Neuronal stem cell (in vitro differentiated cells): ENCODE data around the gene DDX5.

Experiments
- DNase-seq: peaks from one replicate; pipeline ENCODE4 v3.0.0-alpha.2; 2013; ENCODE audit warnings: low spot score
- H2AFZ ChIP-seq: one replicate; pipeline ENCODE4 v1.6.1; 2013; ENCODE audit warnings: mild to moderate bottlenecking, low read length, inconsistent platforms
- H2AK5ac ChIP-seq: 2 replicates; pipeline ENCODE4 v1.6.1; 2013; ENCODE audit warnings: low read depth, mild to moderate bottlenecking, inconsistent platforms, low read length, moderate library complexity, mixed read lengths
- H2BK120ac ChIP-seq: 2 replicates; pipeline ENCODE4 v1.6.1; 2013; ENCODE audit warnings: low read depth, mild to moderate bottlenecking, inconsistent platforms, low read length, moderate library complexity, mixed read lengths
- H2BK12ac ChIP-seq: one replicate; pipeline ENCODE4 v1.6.1; 2013; ENCODE audit warnings: low read length, inconsistent platforms
- H2BK15ac ChIP-seq: 2 replicates; pipeline ENCODE4 v1.6.1; 2013; ENCODE audit warnings: mild to moderate bottlenecking, low read length, inconsistent platforms, mixed read lengths
- H2BK5ac ChIP-seq: one replicate; pipeline ENCODE4 v1.6.1; 2013; ENCODE audit warnings: inconsistent platforms, mild to moderate bottlenecking, low read length, moderate library complexity
- H3K14ac ChIP-seq: one replicate; pipeline ENCODE4 v1.6.1; 2013; ENCODE audit warnings: low read length, inconsistent platforms
- H3K18ac ChIP-seq: 2 replicates; pipeline ENCODE4 v1.6.1; 2013; ENCODE audit warnings: low read length, inconsistent platforms
- H3K23ac ChIP-seq: 2 replicates; pipeline ENCODE4 v1.6.1; 2013; ENCODE audit warnings: low read depth, mild to moderate bottlenecking, mixed read lengths, low read length, inconsistent platforms; ENCODE audit not compliant: poor library complexity
- H3K27ac ChIP-seq: replicated peaks from 3 replicates; pipeline ENCODE4 v1.5.1; 2013; ENCODE audit warnings: low read length, inconsistent platforms
- H3K27me3 ChIP-seq, 3 experiments: 2 replicates each; pipeline ENCODE4 v1.6.1; 2013; ENCODE audit warnings: low read length in 3 of 3, mild to moderate bottlenecking in 2 of 3, inconsistent platforms in 1 of 3, low read depth in 1 of 3, mixed read lengths in 1 of 3, moderate library complexity in 1 of 3; ENCODE audit not compliant: control insufficient read depth in 3 of 3, insufficient read depth in 3 of 3
- H3K36me3 ChIP-seq, 2 donors: replicated peaks in 1 of 2; 2 replicates each; pipeline ENCODE4 v1.6.1; 2013; ENCODE audit warnings: low read length in 2 of 2; ENCODE audit not compliant: control insufficient read depth in 2 of 2, insufficient read depth in 2 of 2
- H3K4ac ChIP-seq: 2 replicates; pipeline ENCODE4 v1.6.1; 2013; ENCODE audit warnings: inconsistent platforms, mild to moderate bottlenecking, low read length, moderate library complexity
- H3K4me1 ChIP-seq, 2 donors: 1 replicate in 1 of 2; 2 replicates in 1 of 2; pipeline ENCODE4 v1.6.1; 2013; ENCODE audit warnings: low read length in 2 of 2, low read depth in 1 of 2; ENCODE audit not compliant: control insufficient read depth in 2 of 2, insufficient read depth in 1 of 2
- H3K4me2 ChIP-seq: one replicate; pipeline ENCODE4 v1.6.1; 2013; ENCODE audit warnings: mild to moderate bottlenecking, low read length, inconsistent platforms; ENCODE audit not compliant: insufficient read depth, poor library complexity, severe bottlenecking
- H3K4me3 ChIP-seq, 2 donors: 2 replicates each; pipeline ENCODE4 v1.5.1; 2013; ENCODE audit warnings: low read length in 2 of 2, mild to moderate bottlenecking in 2 of 2, inconsistent platforms in 1 of 2, moderate library complexity in 1 of 2
- H3K79me1 ChIP-seq: one replicate; pipeline ENCODE4 v1.6.1; 2013; ENCODE audit warnings: low read depth, mild to moderate bottlenecking, inconsistent platforms, low read length, moderate library complexity
- H3K9ac ChIP-seq: one replicate; pipeline ENCODE4 v1.6.1; 2013; ENCODE audit warnings: mild to moderate bottlenecking, low read depth, low read length, inconsistent platforms; ENCODE audit not compliant: poor library complexity
- H3K9me3 ChIP-seq, 2 donors: replicated peaks in 1 of 2; 2 replicates each; pipeline versions ENCODE3 to v1.6.1; 2013; ENCODE audit warnings: low read length in 2 of 2, mild to moderate bottlenecking in 2 of 2, inconsistent platforms in 1 of 2, low read depth in 1 of 2, mixed read lengths in 1 of 2, moderate library complexity in 1 of 2; ENCODE audit not compliant: control insufficient read depth in 2 of 2, insufficient read depth in 1 of 2
- H4K8ac ChIP-seq: one replicate; pipeline ENCODE4 v1.6.1; 2013; ENCODE audit warnings: low read depth, mild to moderate bottlenecking, inconsistent platforms, low read length, moderate library complexity
- H4K91ac ChIP-seq: one replicate; pipeline ENCODE4 v1.6.1; 2013; ENCODE audit warnings: low read length, low read depth, mild to moderate bottlenecking, inconsistent platforms; ENCODE audit not compliant: poor library complexity
- WGBS, 2 donors: extraction: QIAGEN DNeasy Blood & Tissue Kit; methylation state at CpG; one replicate each; pipeline ENCODE4 v1.1.7; 2013; ENCODE audit warnings: missing lambda C conversion rate in 2 of 2, mixed read lengths in 1 of 2; ENCODE audit not compliant: insufficient read length in 2 of 2, insufficient replicate concordance in 1 of 2; ENCODE audit errors: extremely low coverage in 2 of 2; 5-methylcytosine and 5-hydroxymethylcytosine counted together

The DDX5 gene

DNA sequence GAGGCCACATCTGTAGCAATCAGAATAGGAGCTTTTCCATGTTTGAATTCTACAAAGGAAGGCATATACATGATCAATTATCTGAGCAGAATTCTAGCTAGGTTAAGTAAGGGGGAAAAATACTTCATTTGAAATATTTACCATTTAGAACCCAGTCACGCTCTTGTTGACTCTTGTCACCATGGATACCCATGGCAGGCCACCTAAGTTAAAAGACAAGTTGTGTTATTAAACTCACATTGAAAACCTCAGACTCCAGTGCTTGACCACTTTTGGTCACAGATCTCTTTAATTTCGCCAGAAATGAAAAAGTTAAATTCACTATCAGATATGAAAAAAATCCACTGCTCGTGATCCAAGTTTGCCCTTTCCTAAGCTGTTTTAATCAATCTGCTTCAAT lies 4.1 kb downstream of the DDX5 start:
- Histone ChIP-seq H3K9me3 (no peaks in the 10 kb centered on the region), H3K4me3 (no peak overlapping the region)

DNA sequence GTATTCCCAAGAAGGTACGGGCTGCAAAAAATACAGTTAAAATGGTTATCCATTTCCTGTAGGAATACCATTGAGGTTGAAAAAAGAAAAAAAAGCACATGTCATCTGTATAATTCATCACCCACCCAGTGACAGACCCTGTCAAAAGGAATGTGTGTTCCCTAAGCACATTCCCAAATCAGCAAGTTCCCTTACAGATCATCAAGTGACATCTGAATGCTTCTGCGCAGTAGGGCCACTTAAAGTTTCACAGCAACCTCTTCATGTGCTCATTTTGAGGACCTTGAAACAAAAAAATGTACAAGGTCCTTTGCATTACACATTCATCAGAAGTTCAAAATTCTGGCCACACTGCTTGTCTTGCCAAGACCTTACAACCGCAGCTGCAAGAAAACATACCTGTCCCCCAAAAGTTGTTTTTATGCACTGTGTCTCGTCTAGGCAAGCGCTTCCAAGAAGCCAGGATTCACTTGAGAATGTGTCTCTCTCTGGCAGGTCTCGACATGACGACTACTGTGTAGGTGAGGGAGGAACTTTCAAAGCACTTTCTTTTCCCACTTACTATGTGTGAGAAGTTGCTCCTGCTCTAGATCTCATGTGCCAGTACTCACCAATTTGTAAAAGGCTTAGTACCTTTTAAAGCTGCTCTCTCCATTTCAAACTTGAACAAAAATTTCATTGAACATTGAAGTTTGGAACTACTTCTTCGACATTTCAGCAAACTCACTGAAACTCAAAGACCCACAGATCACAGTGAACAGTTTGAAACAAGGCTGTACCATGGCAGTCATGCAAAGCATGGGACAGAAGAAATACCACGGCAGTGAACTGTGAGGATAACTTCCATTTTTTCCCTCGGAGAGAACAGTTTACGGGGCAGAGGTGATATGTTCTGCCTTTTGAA lies 5.0 kb downstream of the DDX5 start:
- Histone ChIP-seq H3K23ac (no peak overlapping the region), H2BK120ac (no peak overlapping the region), H3K79me1 (peaks cover 3% of the 10 kb centered on the region), H2AFZ (no peak overlapping the region), H2BK15ac (no peak overlapping the region), H3K4me3 (no peak overlapping the region), H2BK12ac (no peak overlapping the region), H3K27ac (no peak overlapping the region), H3K36me3 (peaks cover 38 to 76% of the 10 kb centered on the region in 2 donors), H3K9me3 (no peaks in the 10 kb centered on the region), H4K8ac (no peak overlapping the region), H3K18ac (no peak overlapping the region), H4K91ac (no peak overlapping the region), H3K14ac (no peak overlapping the region), H3K9ac (no peak overlapping the region), H3K27me3 (no peaks in the 10 kb centered on the region), H3K4me1 (peaks cover 4 to 11% of the 10 kb centered on the region in 2 donors), H3K4me2 (no peak overlapping the region), H3K4ac (no peak overlapping the region), H2AK5ac (no peak overlapping the region), H2BK5ac (no peak overlapping the region)
- no peak for DNase-seq
- no CpG with 5 or more reads among the region's 11 CpGs for WGBS, 2 donors

More for the DNA sequence above, 4.1 kb downstream of the DDX5 start:
- peaks cover 3 to 11% of the 10 kb centered on the region in 2 donors for H3K4me1 ChIP-seq
- DNase-seq = no peak
- H2BK12ac ChIP-seq = no peak overlapping the region
- H3K79me1 ChIP-seq = peaks cover 2% of the 10 kb centered on the region
- peaks cover 38 to 76% of the 10 kb centered on the region in 2 donors for H3K36me3 ChIP-seq
- WGBS, 2 donors = no CpG with 5 or more reads among the region's 3 CpGs
- no peak overlapping the region for H4K8ac ChIP-seq
- no peak overlapping the region for H3K14ac ChIP-seq
- no peak overlapping the region for H4K91ac ChIP-seq
- no peak overlapping the region for H3K9ac ChIP-seq
- H2BK120ac ChIP-seq = no peak overlapping the region
- no peak overlapping the region for H3K18ac ChIP-seq
- H3K27ac ChIP-seq = no peak overlapping the region
- H2AFZ ChIP-seq = no peak overlapping the region
- no peaks in the 10 kb centered on the region for H3K27me3 ChIP-seq
- no peak overlapping the region for H2AK5ac ChIP-seq
- no peak overlapping the region for H3K23ac ChIP-seq
- no peak overlapping the region for H2BK5ac ChIP-seq
- no peak overlapping the region for H3K4me2 ChIP-seq
- H3K4ac ChIP-seq = no peak overlapping the region
- H2BK15ac ChIP-seq = no peak overlapping the region

DNA sequence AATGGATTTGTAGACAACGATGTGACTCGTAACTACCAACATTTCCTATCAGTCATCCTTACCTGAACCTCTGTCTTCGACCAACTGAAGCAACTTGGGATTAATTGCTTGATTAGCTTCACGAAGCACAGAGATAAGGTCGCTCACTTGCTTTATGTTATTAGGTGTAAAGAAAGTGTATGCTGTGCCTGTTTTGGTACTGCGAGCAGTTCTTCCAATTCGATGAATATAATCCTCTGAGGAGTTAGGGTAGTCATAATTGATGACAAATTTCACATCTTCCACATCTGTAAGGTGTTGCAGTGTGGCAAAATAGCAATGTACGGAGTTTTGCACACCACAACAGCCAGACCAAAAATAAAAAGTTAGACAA lies 5.6 kb downstream of the DDX5 start:
- Histone ChIP-seq H2BK5ac (no peak overlapping the region), H3K23ac (no peak overlapping the region), H3K9me3 (no peaks in the 10 kb centered on the region), H3K27ac (no peak overlapping the region), H3K27me3 (no peaks in the 10 kb centered on the region), H3K36me3 (peaks cover 38 to 76% of the 10 kb centered on the region in 2 donors), H3K14ac (no peak overlapping the region), H2AFZ (no peak overlapping the region), H3K4me2 (no peak overlapping the region), H2BK12ac (no peak overlapping the region), H3K79me1 (peaks cover 3% of the 10 kb centered on the region), H3K4me1 (peaks cover 5 to 11% of the 10 kb centered on the region in 2 donors), H2BK15ac (no peak overlapping the region), H4K8ac (no peak overlapping the region), H4K91ac (no peak overlapping the region), H2AK5ac (no peak overlapping the region), H2BK120ac (no peak overlapping the region), H3K4ac (no peak overlapping the region), H3K18ac (no peak overlapping the region), H3K4me3 (no peak overlapping the region), H3K9ac (no peak overlapping the region)
- WGBS, 2 donors = no CpG with 5 or more reads among the region's 8 CpGs
- DNase-seq = no peak

DNA sequence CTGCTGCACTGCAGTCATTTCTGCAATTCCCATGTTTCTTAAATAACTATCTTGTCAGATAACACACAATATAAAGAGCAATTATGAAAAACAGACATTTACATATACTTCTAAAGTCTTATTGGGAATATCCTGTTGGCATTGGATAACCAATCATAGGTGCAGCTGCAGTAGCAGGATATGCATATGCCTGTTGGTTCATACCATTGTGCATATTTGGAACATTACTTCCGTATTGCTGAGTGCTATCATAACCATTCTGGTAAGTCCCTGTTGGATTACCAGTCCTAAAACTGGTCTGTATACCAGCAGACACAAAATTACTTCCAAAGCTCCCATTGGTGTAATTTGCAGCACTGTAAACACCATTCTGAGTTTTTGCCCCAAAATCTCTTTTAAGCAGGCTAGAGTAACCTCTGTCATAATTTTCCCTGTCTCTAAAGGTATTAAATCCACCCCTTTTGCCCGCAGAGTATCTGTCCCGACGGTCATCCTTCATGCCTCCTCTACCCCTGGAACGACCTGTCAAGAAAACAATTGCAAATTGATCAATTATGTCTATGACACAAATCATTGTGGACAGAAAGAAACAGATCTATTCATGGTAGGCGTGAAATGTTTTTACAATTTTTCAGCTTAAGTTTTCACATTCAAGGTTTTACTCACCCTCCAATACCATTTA lies 6.1 kb downstream of the DDX5 start:
- no peak overlapping the region for H2BK12ac ChIP-seq
- H4K91ac ChIP-seq = no peak overlapping the region
- H3K4ac ChIP-seq = no peak overlapping the region
- no peak overlapping the region for H3K4me3 ChIP-seq
- H3K36me3 ChIP-seq = peaks cover 38 to 74% of the 10 kb centered on the region in 2 donors
- H3K27me3 ChIP-seq = no peaks in the 10 kb centered on the region
- H2BK5ac ChIP-seq = no peak overlapping the region
- no peak overlapping the region for H3K27ac ChIP-seq
- H3K79me1 ChIP-seq = peaks cover 3% of the 10 kb centered on the region
- no peak overlapping the region for H2AK5ac ChIP-seq
- H3K23ac ChIP-seq = no peak overlapping the region
- DNase-seq = no peak
- no peaks in the 10 kb centered on the region for H3K9me3 ChIP-seq
- H3K4me2 ChIP-seq = no peak overlapping the region
- no peak overlapping the region for H2AFZ ChIP-seq
- no peak overlapping the region for H3K9ac ChIP-seq
- no peak overlapping the region for H2BK120ac ChIP-seq
- peaks cover 5 to 11% of the 10 kb centered on the region in 2 donors for H3K4me1 ChIP-seq
- H3K14ac ChIP-seq = no peak overlapping the region
- H2BK15ac ChIP-seq = no peak overlapping the region
- H3K18ac ChIP-seq = no peak overlapping the region
- no peak overlapping the region for H4K8ac ChIP-seq
- no CpG with 5 or more reads among the region's 6 CpGs for WGBS, 2 donors
